Measurements from ENCODE around the gene GABARAP. TPM values are rescaled to one million over a fixed set of nuclear protein-coding genes. Genes with fewer than 3 reads are reported as not detected.

The GABARAP gene
- total RNA-seq, 1 experiment from 2014 or later = 144 TPM

DNA sequence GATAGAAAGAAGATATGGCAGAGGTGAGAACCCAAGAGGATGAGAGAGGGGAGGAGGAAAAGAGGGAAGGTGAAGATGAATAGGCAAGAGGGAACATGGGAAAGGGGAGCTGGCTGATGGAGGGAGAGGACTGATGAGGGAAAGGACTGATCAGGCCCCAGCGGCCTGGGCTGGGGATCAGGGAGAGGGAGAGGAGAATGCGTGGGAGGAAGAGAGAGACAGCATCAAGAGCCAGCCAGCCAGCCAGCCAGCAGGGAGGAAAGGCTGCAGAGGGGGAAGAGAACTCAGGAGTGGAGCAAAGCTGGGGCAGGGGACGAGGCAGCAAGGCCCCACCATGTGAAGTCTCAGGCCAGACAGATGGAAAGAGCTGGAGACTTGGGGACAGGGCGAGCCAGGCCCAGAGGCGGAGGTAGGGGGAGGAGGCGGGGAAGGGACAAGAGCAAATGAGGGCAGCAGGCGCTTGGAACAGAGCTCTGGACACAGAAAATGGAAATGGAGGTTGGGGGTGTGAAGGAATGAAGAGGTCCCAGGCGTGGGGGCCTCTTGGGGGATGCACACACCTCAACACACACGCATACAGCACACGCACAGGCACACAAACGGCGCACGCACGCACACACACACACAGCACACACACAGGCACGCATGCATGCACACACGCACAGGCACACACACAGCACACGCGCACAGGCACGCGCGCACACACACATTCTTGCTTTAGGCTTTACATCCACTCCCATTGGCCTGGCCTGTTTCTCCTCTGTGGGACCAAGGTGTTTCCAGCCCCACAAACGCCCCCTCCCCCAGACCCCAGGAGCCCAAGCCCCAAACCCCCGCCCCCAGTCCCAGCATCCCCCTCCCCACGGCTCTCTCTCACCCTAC lies 34.9 kb downstream of the GABARAP start:
- no peak for DNase-seq (ENCODE audit: low spot score)

- no peak for DNase-seq (ENCODE audit: low spot score)
These were observed 36.7 kb downstream of the GABARAP start for GRCh38 chr17:7205561-7205960.

GRCh38 chr17:7204828-7205461 lies 37.3 kb downstream of the GABARAP start:
- DNase-seq (ENCODE audit: low spot score) = no peak

GRCh38 chr17:7204336-7204735 lies 37.9 kb downstream of the GABARAP start:
- DNase-seq (ENCODE audit: low spot score) = no peak

DNA sequence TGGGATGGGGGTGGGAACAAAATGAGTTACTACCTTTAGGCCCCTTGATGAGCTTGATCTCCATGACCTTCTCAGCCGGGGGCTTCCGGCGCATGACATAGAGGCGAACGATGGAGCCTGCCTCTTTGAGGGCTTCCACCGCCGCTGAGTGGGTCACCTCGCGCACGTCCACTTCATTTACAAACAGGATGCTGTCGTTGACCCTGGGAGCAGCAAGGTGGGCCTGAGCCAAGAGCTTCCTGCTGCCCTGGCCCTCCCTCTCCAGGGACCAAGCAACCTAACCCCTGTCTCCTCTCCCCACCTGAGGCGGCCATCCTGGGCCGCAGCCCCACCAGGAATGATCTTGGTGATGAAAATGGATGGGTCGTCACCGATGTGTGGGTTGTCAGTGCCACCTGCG lies 38.9 kb downstream of the GABARAP start:
- no peak for DNase-seq (ENCODE audit: low spot score)

DNA sequence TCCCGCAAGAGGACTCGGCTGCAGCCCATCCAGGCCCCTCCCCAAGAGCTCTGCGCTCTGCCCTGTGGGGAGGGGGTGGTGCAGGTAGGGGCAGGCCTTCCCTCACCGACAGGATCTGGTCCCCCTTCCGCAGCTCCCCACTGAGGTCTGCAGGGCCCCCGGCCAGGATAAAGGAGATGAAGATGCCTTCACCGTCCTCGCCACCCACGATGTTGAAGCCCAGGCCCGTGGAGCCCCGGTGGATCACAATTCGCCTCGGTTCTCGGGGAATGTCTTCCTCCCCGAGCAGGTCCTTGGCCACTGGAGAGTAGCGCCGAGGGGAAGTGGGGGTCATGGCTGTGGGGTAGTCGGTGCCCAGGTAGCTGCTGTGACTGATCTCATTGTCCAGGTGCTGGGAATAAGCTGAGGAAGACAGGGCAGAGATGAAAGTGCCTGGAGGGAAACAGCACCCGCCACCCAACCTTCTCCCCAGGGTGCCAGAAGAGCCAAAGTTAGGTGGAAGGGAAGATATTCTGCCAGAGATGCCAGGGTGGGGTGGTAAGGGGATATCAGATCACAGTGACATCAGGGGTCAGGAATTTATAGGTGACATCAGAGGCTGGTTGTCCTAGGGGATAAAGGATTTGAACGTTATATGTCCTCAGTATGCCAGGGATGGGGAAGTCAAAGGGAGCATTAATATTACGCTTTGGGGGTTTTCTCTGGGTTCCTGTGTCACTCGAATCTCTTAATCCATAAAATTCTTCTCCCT lies 45.4 kb downstream of the GABARAP start:
- DNase-seq (ENCODE audit: low spot score) = no peak

DNA sequence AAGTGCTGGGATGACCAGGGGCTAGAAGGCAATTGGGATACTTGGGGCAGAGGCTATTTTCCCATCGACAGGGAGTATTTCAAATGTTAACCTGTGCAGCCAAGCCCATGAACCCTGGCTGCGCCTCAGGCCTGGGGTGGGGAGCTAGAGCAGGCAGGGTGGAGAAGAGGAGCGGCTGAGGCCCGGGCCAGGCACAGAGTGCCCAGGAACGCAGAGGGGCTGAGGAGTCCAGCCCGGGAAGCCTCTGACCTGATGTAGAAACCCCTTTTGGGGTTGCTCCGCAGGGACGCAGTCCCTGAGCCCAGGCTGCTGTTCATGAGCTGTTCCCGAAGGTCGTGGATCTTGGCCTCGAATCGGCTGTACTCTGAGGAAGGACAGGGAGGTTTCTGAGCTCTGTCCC lies 46.3 kb downstream of the GABARAP start:
- no peak for DNase-seq (ENCODE audit: low spot score)

- DNase-seq (ENCODE audit: low spot score) = no peak
These were observed 49.8 kb downstream of the GABARAP start for GRCh38 chr17:7192271-7192937.

DNA sequence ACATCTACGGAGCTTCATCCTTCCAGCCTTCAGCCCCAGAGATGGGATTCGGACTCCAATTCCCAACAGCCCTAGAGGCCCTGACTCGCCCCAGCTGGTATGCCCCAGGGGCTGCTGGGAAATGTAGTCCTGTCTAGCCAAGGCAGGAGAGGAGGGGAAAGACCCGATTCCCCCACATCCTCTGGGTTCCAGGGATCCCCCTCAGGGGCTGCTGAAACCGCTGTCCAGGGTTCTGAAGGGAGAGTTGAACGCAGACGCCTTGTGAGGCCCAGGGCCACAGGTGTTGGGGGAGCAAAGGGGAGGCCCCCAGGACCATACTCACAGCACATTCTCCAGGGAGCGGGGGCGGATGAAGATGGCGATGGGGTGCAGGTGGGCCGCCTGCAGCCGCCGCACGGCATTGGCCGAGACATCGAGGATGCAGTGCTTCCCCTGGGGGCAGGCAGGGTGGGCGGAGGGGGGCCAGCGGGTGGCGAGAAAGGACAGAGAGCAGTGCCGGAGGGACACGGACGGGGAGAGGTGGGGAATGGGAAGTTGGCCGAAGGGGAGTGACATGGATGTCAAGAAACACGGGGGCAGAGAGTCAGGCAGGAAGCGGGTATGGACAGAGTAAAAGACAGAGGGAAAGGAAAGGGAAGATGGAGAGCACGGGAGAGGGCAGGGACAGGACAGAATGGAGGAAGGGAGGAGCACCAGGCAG lies 50.5 kb downstream of the GABARAP start:
- DNase-seq (ENCODE audit: low spot score) = no peak

DNA sequence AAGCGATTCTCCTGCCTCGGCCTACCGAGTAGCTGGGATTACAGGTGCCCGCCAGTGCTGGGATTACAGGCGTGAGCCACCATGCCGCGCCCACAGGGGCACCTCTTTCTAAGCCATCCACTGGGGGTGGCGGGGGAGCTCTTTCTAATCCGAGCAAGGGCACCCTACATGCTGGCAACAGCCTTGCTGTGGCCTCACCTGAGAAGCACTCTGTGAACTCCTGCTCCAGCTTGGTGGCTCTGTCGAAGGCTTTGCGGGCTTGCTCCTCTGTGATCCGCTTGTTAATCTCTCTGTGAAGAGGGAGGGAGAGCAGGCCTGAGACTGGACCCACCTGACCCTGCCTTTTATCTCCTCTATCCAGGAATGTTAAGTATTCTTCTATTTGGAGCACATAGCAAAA lies 51.2 kb downstream of the GABARAP start:
- DNase-seq (ENCODE audit: low spot score) = no peak

GRCh38 chr17:7190276-7190917 lies 51.9 kb downstream of the GABARAP start:
- no peak for DNase-seq (ENCODE audit: low spot score)

Other genes with a start within 250 kb of the GABARAP start
- gene ALOX12, start 246.4 kb downstream of the GABARAP start, total RNA-seq (2014; rRNA removed; shearing (Covaris generic)) = not detected in 2 replicates
- gene RNASEK, start 229.8 kb downstream of the GABARAP start, total RNA-seq (2014; rRNA removed; shearing (Covaris generic)) = 220 and 249 TPM in 2 replicates
- 0.07 TPM in 1 of 2 replicates, not detected in the other for gene BCL6B, start 219.4 kb downstream of the GABARAP start, total RNA-seq (2014; rRNA removed; shearing (Covaris generic))
- 0.74 and 1.9 TPM in 2 replicates for gene SLC16A13, start 206.4 kb downstream of the GABARAP start, total RNA-seq (2014; rRNA removed; shearing (Covaris generic))
- not detected in 2 replicates for gene SLC16A11, start 198.4 kb downstream of the GABARAP start, total RNA-seq (2014; rRNA removed; shearing (Covaris generic))
- not detected in 2 replicates for gene CLEC10A, start 162.2 kb downstream of the GABARAP start, total RNA-seq (2014; rRNA removed; shearing (Covaris generic))
- not detected in 2 replicates for gene ASGR2, start 127.6 kb downstream of the GABARAP start, total RNA-seq (2014; rRNA removed; shearing (Covaris generic))
- 0.86 and 0.98 TPM in 2 replicates for gene ASGR1, start 63.1 kb downstream of the GABARAP start, total RNA-seq (2014; rRNA removed; shearing (Covaris generic))
- gene DLG4, start 22.6 kb downstream of the GABARAP start, total RNA-seq (2014; rRNA removed; shearing (Covaris generic)) = 7.2 and 7.3 TPM in 2 replicates
- 278 and 349 TPM in 2 replicates for gene ACADVL, start 22.5 kb downstream of the GABARAP start, total RNA-seq (2014; rRNA removed; shearing (Covaris generic))
- gene DVL2, start 7.9 kb downstream of the GABARAP start, total RNA-seq (2014; rRNA removed; shearing (Covaris generic)) = 65.1 and 82.4 TPM in 2 replicates
- 59.5 and 75.3 TPM in 2 replicates for gene PHF23, start 3.0 kb downstream of the GABARAP start, total RNA-seq (2014; rRNA removed; shearing (Covaris generic))
- 34.2 and 36.9 TPM in 2 replicates for gene CTDNEP1, start 9.3 kb upstream of the GABARAP start, total RNA-seq (2014; rRNA removed; shearing (Covaris generic))
- gene ELP5, start 9.8 kb upstream of the GABARAP start, total RNA-seq (2014; rRNA removed; shearing (Covaris generic)) = 102 and 104 TPM in 2 replicates
- 1.2 TPM in 1 of 2 replicates, not detected in the other for gene CLDN7, start 20.0 kb upstream of the GABARAP start, total RNA-seq (2014; rRNA removed; shearing (Covaris generic))
- gene SLC2A4, start 39.3 kb upstream of the GABARAP start, total RNA-seq (2014; rRNA removed; shearing (Covaris generic)) = not detected in 2 replicates
- 0.86 and 1.1 TPM in 2 replicates for gene YBX2, start 52.2 kb upstream of the GABARAP start, total RNA-seq (2014; rRNA removed; shearing (Covaris generic))
- gene EIF5A, start 65.2 kb upstream of the GABARAP start, total RNA-seq (2014; rRNA removed; shearing (Covaris generic)) = 844 and 911 TPM in 2 replicates
- 100 and 114 TPM in 2 replicates for gene GPS2, start 72.9 kb upstream of the GABARAP start, total RNA-seq (2014; rRNA removed; shearing (Covaris generic))
- 9.8 and 12.2 TPM in 2 replicates for gene NEURL4, start 86.9 kb upstream of the GABARAP start, total RNA-seq (2014; rRNA removed; shearing (Covaris generic))
- gene ACAP1, start 94.1 kb upstream of the GABARAP start, total RNA-seq (2014; rRNA removed; shearing (Covaris generic)) = 0.90 and 4.1 TPM in 2 replicates
- gene KCTD11, start 109.7 kb upstream of the GABARAP start, total RNA-seq (2014; rRNA removed; shearing (Covaris generic)) = 13.9 and 19.5 TPM in 2 replicates
- gene TMEM95, start 112.7 kb upstream of the GABARAP start, total RNA-seq (2014; rRNA removed; shearing (Covaris generic)) = not detected in 2 replicates
- gene TNK1, start 138.6 kb upstream of the GABARAP start, total RNA-seq (2014; rRNA removed; shearing (Covaris generic)) = 0.07 TPM in 1 of 2 replicates, not detected in the other
- 73.2 and 74.7 TPM in 2 replicates for gene PLSCR3, start 152.1 kb upstream of the GABARAP start, total RNA-seq (2014; rRNA removed; shearing (Covaris generic))
- 71.7 and 80.4 TPM in 2 replicates for gene TMEM256, start 161.6 kb upstream of the GABARAP start, total RNA-seq (2014; rRNA removed; shearing (Covaris generic))
- 11.3 and 12.3 TPM in 2 replicates for gene NLGN2, start 165.4 kb upstream of the GABARAP start, total RNA-seq (2014; rRNA removed; shearing (Covaris generic))
- not detected in 2 replicates for gene SPEM1, start 177.9 kb upstream of the GABARAP start, total RNA-seq (2014; rRNA removed; shearing (Covaris generic))
- not detected in 2 replicates for gene SPEM2, start 183.2 kb upstream of the GABARAP start, total RNA-seq (2014; rRNA removed; shearing (Covaris generic))
- not detected in 2 replicates for gene SPEM3, start 186.4 kb upstream of the GABARAP start, total RNA-seq (2014; rRNA removed; shearing (Covaris generic))
- gene TMEM102, start 193.0 kb upstream of the GABARAP start, total RNA-seq (2014; rRNA removed; shearing (Covaris generic)) = 2.5 and 7.4 TPM in 2 replicates
- gene FGF11, start 197.1 kb upstream of the GABARAP start, total RNA-seq (2014; rRNA removed; shearing (Covaris generic)) = 0.89 TPM in 1 of 2 replicates, not detected in the other
- 14.1 and 20.2 TPM in 2 replicates for gene CHRNB1, start 202.6 kb upstream of the GABARAP start, total RNA-seq (2014; rRNA removed; shearing (Covaris generic))
- gene ZBTB4, start 237.2 kb upstream of the GABARAP start, total RNA-seq (2014; rRNA removed; shearing (Covaris generic)) = 24.8 and 28.4 TPM in 2 replicates
- gene SLC35G6, start 239.0 kb upstream of the GABARAP start, total RNA-seq (2014; rRNA removed; shearing (Covaris generic)) = not detected in 2 replicates
- 17.8 and 23.4 TPM in 2 replicates for gene POLR2A, start 241.9 kb upstream of the GABARAP start, total RNA-seq (2014; rRNA removed; shearing (Covaris generic))